CD14-positive monocyte (primary cell): Measurements from ENCODE around the gene SRGAP1. TPM values are rescaled to one million over a fixed set of nuclear protein-coding genes. Genes with fewer than 3 reads are reported as not detected.

Experiments used
- DNase-seq, 3 donors: peaks; one replicate each; pipeline ENCODE4 v3.0.0-alpha.2; 2011 to 2022
- H2AFZ ChIP-seq: 2 replicates; pipeline ENCODE4 v1.6.0; 2012; ENCODE audit warnings: mild to moderate bottlenecking, low read depth, low read length, inconsistent platforms; ENCODE audit not compliant: insufficient read depth, poor library complexity, severe bottlenecking
- H3K27ac ChIP-seq, 2 donors: 1 replicate in 1 of 2; 2 replicates in 1 of 2; pipeline ENCODE4 v1.5.1; 2012 to 2013; ENCODE audit warnings: low read length in 2 of 2, control low read depth in 1 of 2, inconsistent platforms in 1 of 2, low read depth in 1 of 2, mild to moderate bottlenecking in 1 of 2
- H3K27me3 ChIP-seq, 2 donors: one replicate each; pipeline versions ENCODE4 v1.6.0 to v1.6.1; 2011 to 2013; ENCODE audit warnings: low read length in 2 of 2; ENCODE audit not compliant: control insufficient read depth in 2 of 2, insufficient read depth in 2 of 2
- H3K36me3 ChIP-seq, 2 donors: replicated peaks in 1 of 2; 1 replicate in 1 of 2; 2 replicates in 1 of 2; pipeline versions ENCODE4 v1.5.1 to v1.6.1; 2012 to 2013; ENCODE audit warnings: low read length in 2 of 2, control low read depth in 1 of 2, inconsistent platforms in 1 of 2, mild to moderate bottlenecking in 1 of 2; ENCODE audit not compliant: insufficient read depth in 2 of 2, control insufficient read depth in 1 of 2
- H3K4me1 ChIP-seq, 2 donors: 1 replicate in 1 of 2; 2 replicates in 1 of 2; pipeline versions ENCODE4 v1.5.1 to v1.6.1; 2012 to 2013; ENCODE audit warnings: low read length in 2 of 2, control low read depth in 1 of 2, inconsistent platforms in 1 of 2, mild to moderate bottlenecking in 1 of 2, moderate library complexity in 1 of 2; ENCODE audit not compliant: insufficient read depth in 2 of 2, control insufficient read depth in 1 of 2
- H3K4me2 ChIP-seq: replicated peaks from 2 replicates; pipeline ENCODE3; 2012; ENCODE audit warnings: low read length, moderate library complexity, mild to moderate bottlenecking; ENCODE audit not compliant: poor library complexity, severe bottlenecking; ENCODE audit errors: extremely low read depth
- H3K4me3 ChIP-seq, 3 experiments: fragments of 200-600 bp in 1 of 3; sonication (generic) in 1 of 3; replicated peaks in 1 of 3; 1 replicate in 2 of 3; 2 replicates in 1 of 3; pipeline ENCODE4 v1.5.1; 2011 to 2013; ENCODE audit warnings: low read length in 3 of 3, mild to moderate bottlenecking in 3 of 3, control low read depth in 2 of 3, low read depth in 2 of 3, inconsistent platforms in 1 of 3, moderate library complexity in 1 of 3
- H3K79me2 ChIP-seq: 2 replicates; pipeline ENCODE4 v1.6.0; 2012; ENCODE audit warnings: mild to moderate bottlenecking, control low read depth, inconsistent platforms, low read length, moderate library complexity; ENCODE audit not compliant: insufficient read depth
- H3K9ac ChIP-seq: 2 replicates; pipeline ENCODE4 v1.6.0; 2017; ENCODE audit warnings: low read length, mild to moderate bottlenecking; ENCODE audit not compliant: insufficient read depth, poor library complexity, severe bottlenecking
- H3K9me3 ChIP-seq, 2 donors: replicated peaks in 1 of 2; 1 replicate in 1 of 2; 2 replicates in 1 of 2; pipeline versions ENCODE4 v1.5.1 to v1.6.1; 2012 to 2013; ENCODE audit warnings: low read length in 2 of 2, control low read depth in 1 of 2; ENCODE audit not compliant: control insufficient read depth in 1 of 2, insufficient read depth in 1 of 2
- H4K20me1 ChIP-seq: 2 replicates; pipeline ENCODE4 v1.6.0; 2012; ENCODE audit warnings: mild to moderate bottlenecking, low read length, control low read depth, moderate library complexity; ENCODE audit not compliant: insufficient read depth
- H3K27ac Mint-ChIP-seq, 7 donors: one replicate each; pipeline ENCODE4 v1.8.0; 2020; ENCODE audit warnings: mild to moderate bottlenecking in 7 of 7, mixed read lengths in 7 of 7, moderate library complexity in 6 of 7, inconsistent platforms in 2 of 7
- H3K27me3 Mint-ChIP-seq, 3 donors: one replicate each; pipeline ENCODE4 v1.8.0; 2021 to 2022; ENCODE audit warnings: low read depth in 3 of 3, mild to moderate bottlenecking in 3 of 3, mixed read lengths in 3 of 3, moderate library complexity in 3 of 3, inconsistent platforms in 1 of 3
- H3K36me3 Mint-ChIP-seq, 2 donors: one replicate each; pipeline ENCODE4 v1.8.0; 2020; ENCODE audit warnings: mixed read lengths in 2 of 2, inconsistent platforms in 1 of 2, mild to moderate bottlenecking in 1 of 2
- H3K4me1 Mint-ChIP-seq: one replicate; pipeline ENCODE4 v1.8.0; 2020; ENCODE audit warnings: mild to moderate bottlenecking, mixed read lengths
- H3K4me3 Mint-ChIP-seq, 2 donors: one replicate each; pipeline ENCODE4 v1.8.0; 2020; ENCODE audit warnings: mild to moderate bottlenecking in 2 of 2, mixed read lengths in 2 of 2, moderate library complexity in 1 of 2
- H3K9me3 Mint-ChIP-seq, 7 donors: one replicate each; pipeline ENCODE4 v1.8.0; 2020 to 2022; ENCODE audit warnings: mixed read lengths in 7 of 7, mild to moderate bottlenecking in 6 of 7, moderate library complexity in 6 of 7, inconsistent platforms in 2 of 7
- CTCF ChIP-seq: fragments of 200-600 bp; IDR thresholded peaks from one replicate; pipeline ENCODE4 v1.8.0; 2022; ENCODE audit warnings: antibody characterized with exemption, mild to moderate bottlenecking
- WGBS: methylation state at CpG from one replicate; pipeline ENCODE4 v1.1.5; 2013; ENCODE audit warnings: missing lambda C conversion rate; ENCODE audit not compliant: insufficient coverage; 5-methylcytosine and 5-hydroxymethylcytosine counted together
- intact Hi-C, 2 donors: fragments of 100-400 bp; cut with micrococcal nuclease; formaldehyde crosslinking; loops; one replicate each; pipeline versions ENCODE4 v1.15.0 to v1.15.1; 2023
- polyA plus RNA-seq, 3 donors: library from polyadenylated mRNA; depleted of rRNA in 1 of 3; unstranded in 2 of 3; stranded (reverse) in 1 of 3; fragments of 300-500 nt in 2 of 3; fragments of >200 nt in 1 of 3; fragmentation: Illumina TruSeq in 2 of 3; gene quantifications; 1 replicate in 2 of 3; 2 replicates in 1 of 3; pipeline ENCODE4 v1.2.3, GENCODE V29; 2012 to 2021

The SRGAP1 gene
- polyA plus RNA-seq, 3 donors, result 0.05 to 0.52 (median 0.07) TPM

DNA sequence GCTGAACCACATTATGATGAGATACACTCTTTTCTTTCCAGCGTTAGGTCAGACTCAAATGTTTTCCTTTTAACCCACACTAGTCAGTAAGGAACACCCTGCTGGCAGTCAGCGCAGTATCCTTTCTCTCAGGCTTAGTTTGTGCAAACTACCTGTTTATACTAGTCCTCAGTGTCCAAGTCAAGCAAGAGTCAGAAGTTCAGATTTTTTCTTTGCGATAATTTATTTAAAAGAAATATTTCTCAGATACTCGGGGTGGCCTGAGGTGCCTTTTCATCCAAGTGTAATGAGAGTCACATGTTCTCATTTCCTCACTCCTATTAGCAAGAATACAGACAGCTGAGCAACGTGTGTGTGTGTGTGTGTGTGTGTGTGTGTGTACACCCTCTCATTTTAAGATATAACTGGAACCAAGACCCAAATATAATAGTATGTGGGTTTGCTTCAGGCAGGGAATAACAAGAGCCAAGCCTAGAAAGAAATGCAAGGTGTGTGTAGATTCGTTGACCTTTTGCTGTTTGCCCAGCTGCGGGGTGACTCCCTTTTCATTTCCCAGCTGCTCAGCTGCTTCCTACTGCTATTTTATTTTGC, 194.9 kb downstream of the SRGAP1 start:
- DNase-seq, result no peak
- no peak overlapping the region for H3K27ac Mint-ChIP-seq
- no peaks in the 10 kb centered on the region for H4K20me1 ChIP-seq
- no peaks in the 10 kb centered on the region for H3K36me3 Mint-ChIP-seq
- peaks cover 0 to 6% (median 0%) of the 10 kb centered on the region in 7 donors for H3K9me3 Mint-ChIP-seq
- no peak overlapping the region for H3K27ac ChIP-seq
- H3K27me3 Mint-ChIP-seq, result peaks cover 0 to 2% (median 0%) of the 10 kb centered on the region in 3 donors
- no peak for TF ChIP-seq CTCF
- no peaks in the 10 kb centered on the region for H3K4me1 Mint-ChIP-seq
- no peaks in the 10 kb centered on the region for H3K36me3 ChIP-seq
- H3K27me3 ChIP-seq, result no peaks in the 10 kb centered on the region
- H3K4me3 ChIP-seq, result no peak overlapping the region
- H3K4me3 Mint-ChIP-seq, result no peak overlapping the region
- H2AFZ ChIP-seq, result no peak overlapping the region
- H3K4me2 ChIP-seq, result no peak overlapping the region
- H3K79me2 ChIP-seq, result no peaks in the 10 kb centered on the region
- H3K4me1 ChIP-seq, result no peaks in the 10 kb centered on the region
- intact Hi-C loops, result no loop called here
- 100% methylated on average over 1 of the region's 7 CpGs for WGBS
- H3K9ac ChIP-seq, result no peak overlapping the region
- H3K9me3 ChIP-seq, result no peaks in the 10 kb centered on the region

GRCh38 chr12:64042911-64043310, 198.4 kb downstream of the SRGAP1 start:
- Histone ChIP-seq H3K27me3 (no peaks in the 10 kb centered on the region), H3K36me3 (no peaks in the 10 kb centered on the region), H3K4me2 (no peak overlapping the region), H3K79me2 (no peaks in the 10 kb centered on the region), H4K20me1 (no peaks in the 10 kb centered on the region), H3K4me1 (no peaks in the 10 kb centered on the region), H3K27ac (no peak overlapping the region), H3K4me3 (no peak overlapping the region), H2AFZ (no peak overlapping the region), H3K9ac (no peak overlapping the region), H3K9me3 (no peaks in the 10 kb centered on the region)
- Mint-ChIP-seq H3K27me3 (peaks cover 0 to 2% (median 0%) of the 10 kb centered on the region in 3 donors), H3K27ac (peak overlapping the region in 1 of 7 donors; percentile 31), H3K9me3 (no peaks in the 10 kb centered on the region), H3K4me1 (no peaks in the 10 kb centered on the region), H3K36me3 (no peaks in the 10 kb centered on the region), H3K4me3 (no peak overlapping the region)
- intact Hi-C loops, result no loop called here
- no peak for DNase-seq
- WGBS, result 100% methylated on average over 2 of the region's 2 CpGs
- TF ChIP-seq CTCF, result no peak
